ENCODE measurements around the gene FAM217A. TPM values are rescaled to one million over a fixed set of nuclear protein-coding genes. Genes with fewer than 3 reads are reported as not detected.

FAM217A gene
- total RNA-seq = not detected
- polyA plus RNA-seq = not detected

- no peak within 1 kb of the TSS for H3K27ac Mint-ChIP-seq
- ChIA-PET POLR2A (no interaction called here), CTCF (no interaction called here)
- peaks cover 0 to 7% (median 2%) of the 10 kb centered on the region in 3 donors for H3K36me3 Mint-ChIP-seq
- Histone ChIP-seq H3K9me3 (ENCODE audit: low read length) (no peaks in the 10 kb centered on the region), H3K4me1 (ENCODE audit: insufficient read depth, low read length) (no peaks in the 10 kb centered on the region), H3K27me3 (ENCODE audit: insufficient read depth, low read length, poor library complexity, severe bottlenecking) (no peaks in the 10 kb centered on the region), H3K4me3 (ENCODE audit: low read length) (no peak within 1 kb of the TSS), H3K27ac (ENCODE audit: low read depth, low read length) (no peak within 1 kb of the TSS), H3K36me3 (ENCODE audit: insufficient read depth, low read length) (no peaks in the 10 kb centered on the region)
- no peak within 1 kb of the TSS for H3K4me3 Mint-ChIP-seq
- H3K4me1 Mint-ChIP-seq = no peaks in the 10 kb centered on the region
- no peak for DNase-seq
- no peaks in the 10 kb centered on the region for H3K9me3 Mint-ChIP-seq
- H3K27me3 Mint-ChIP-seq = peaks cover 18 to 34% of the 10 kb centered on the region in 2 donors
These were observed at the start of gene FAM217A for GRCh38 chr6:4078691-4079471. TSS of gene FAM217A (minus strand) at chr6:4079137. CDS start at chr6:4077414, 1,723 bp downstream.

DNA sequence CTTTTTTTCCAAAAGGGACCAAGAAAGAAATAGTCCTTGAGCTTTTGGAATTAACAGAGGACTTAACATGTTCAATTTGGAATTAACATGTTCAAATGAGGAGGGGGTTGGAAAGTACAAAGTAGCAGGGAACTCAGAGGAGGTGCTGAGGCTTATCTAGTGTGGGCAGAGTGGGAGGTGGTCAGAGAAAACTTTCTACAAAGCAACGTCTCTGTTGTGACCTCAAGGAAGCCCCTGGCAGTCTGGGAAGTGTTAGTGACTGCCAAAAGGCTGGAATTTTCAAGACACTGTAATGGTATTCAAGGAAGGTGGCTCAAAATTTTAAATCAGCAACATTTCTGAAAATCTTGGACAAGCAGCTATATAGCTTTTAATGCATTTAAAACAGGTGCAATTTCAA, 49.1 kb upstream of the FAM217A start:
- Histone ChIP-seq H3K4me3 (ENCODE audit: low read length) (no peak overlapping the region), H3K9me3 (ENCODE audit: low read length) (no peaks in the 10 kb centered on the region), H3K36me3 (ENCODE audit: insufficient read depth, low read length) (peaks cover 53% of the 10 kb centered on the region), H3K27ac (ENCODE audit: low read depth, low read length) (no peak overlapping the region), H3K27me3 (ENCODE audit: insufficient read depth, low read length, poor library complexity, severe bottlenecking) (no peaks in the 10 kb centered on the region), H3K4me1 (ENCODE audit: insufficient read depth, low read length) (no peaks in the 10 kb centered on the region)
- Mint-ChIP-seq H3K27me3 (peaks cover 0 to 1% of the 10 kb centered on the region in 2 donors), H3K27ac (no peak overlapping the region), H3K4me3 (no peak overlapping the region), H3K9me3 (peaks cover 0 to 2% (median 0%) of the 10 kb centered on the region in 5 donors), H3K4me1 (peaks cover 9 to 14% (median 14%) of the 10 kb centered on the region in 3 donors), H3K36me3 (peaks cover 25 to 88% (median 28%) of the 10 kb centered on the region in 3 donors)
- CTCF ChIA-PET = interaction anchor here (1.2 to 3.2 kb wide), 2 partner anchors 27 to 107 kb away, joined by 4 to 11 read pairs; a partner anchor contains a TSS
- DNase-seq = no peak
- POLR2A ChIA-PET = no interaction called here

GRCh38 chr6:4125933-4126864, 47.3 kb upstream of the FAM217A start:
- H3K4me3 ChIP-seq (ENCODE audit: low read length) = no peak overlapping the region
- Mint-ChIP-seq H3K4me3 (no peak overlapping the region), H3K36me3 (peaks cover 19 to 87% (median 28%) of the 10 kb centered on the region in 3 donors), H3K4me1 (peaks cover 0 to 5% (median 0%) of the 10 kb centered on the region in 3 donors), H3K27ac (peak overlapping the region in 2 of 8 donors; percentile 24 to 35), H3K9me3 (peaks cover 0 to 3% (median 0%) of the 10 kb centered on the region in 5 donors), H3K27me3 (peaks cover 0 to 1% of the 10 kb centered on the region in 2 donors)
- H3K36me3 ChIP-seq (ENCODE audit: insufficient read depth, low read length) = peaks cover 45% of the 10 kb centered on the region
- no peaks in the 10 kb centered on the region for H3K27me3 ChIP-seq (ENCODE audit: insufficient read depth, low read length, poor library complexity, severe bottlenecking)
- POLR2A ChIA-PET = no interaction called here
- no peak overlapping the region for H3K27ac ChIP-seq (ENCODE audit: low read depth, low read length)
- no peak for DNase-seq
- no peaks in the 10 kb centered on the region for H3K9me3 ChIP-seq (ENCODE audit: low read length)
- H3K4me1 ChIP-seq (ENCODE audit: insufficient read depth, low read length) = no peaks in the 10 kb centered on the region
- CTCF ChIA-PET = interaction anchor here (3.2 kb wide), 1 partner anchor 29 kb away, joined by 11 read pairs; no protein-coding TSS in a partner anchor

DNA sequence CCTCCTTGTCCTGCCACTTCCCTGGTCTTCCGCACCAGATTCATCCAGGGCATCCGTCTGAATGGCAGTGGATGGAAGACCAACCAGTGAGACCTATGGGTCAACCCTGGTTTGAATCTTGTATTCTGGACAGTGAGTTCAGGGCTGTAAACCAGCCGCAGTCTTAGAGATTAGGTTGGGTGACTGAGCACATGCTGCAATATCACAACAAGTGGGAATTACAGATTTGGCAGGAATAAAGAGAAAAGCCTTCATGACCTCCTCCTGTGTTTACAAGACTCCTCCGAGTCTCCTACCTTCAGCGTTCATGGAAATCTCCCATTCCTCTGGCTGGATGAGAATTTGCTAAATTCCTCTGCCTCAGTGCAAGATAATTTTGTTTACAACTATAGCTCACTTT, 46.6 kb upstream of the FAM217A start:
- Histone ChIP-seq H3K27ac (ENCODE audit: low read depth, low read length) (no peak overlapping the region), H3K4me3 (ENCODE audit: low read length) (no peak overlapping the region), H3K4me1 (ENCODE audit: insufficient read depth, low read length) (no peaks in the 10 kb centered on the region), H3K9me3 (ENCODE audit: low read length) (no peaks in the 10 kb centered on the region), H3K36me3 (ENCODE audit: insufficient read depth, low read length) (peaks cover 38% of the 10 kb centered on the region), H3K27me3 (ENCODE audit: insufficient read depth, low read length, poor library complexity, severe bottlenecking) (no peaks in the 10 kb centered on the region)
- no peak for DNase-seq
- Mint-ChIP-seq H3K4me1 (peaks cover 0 to 5% (median 0%) of the 10 kb centered on the region in 3 donors), H3K36me3 (peaks cover 22 to 86% (median 30%) of the 10 kb centered on the region in 3 donors), H3K4me3 (no peak overlapping the region), H3K27ac (no peak overlapping the region), H3K9me3 (peaks cover 0 to 5% (median 0%) of the 10 kb centered on the region in 5 donors), H3K27me3 (peaks cover 0 to 1% of the 10 kb centered on the region in 2 donors)
- POLR2A ChIA-PET = no interaction called here
- CTCF ChIA-PET = interaction anchor here (3.2 kb wide), 1 partner anchor 29 kb away, joined by 11 read pairs; no protein-coding TSS in a partner anchor

GRCh38 chr6:4124351-4124750, 45.4 kb upstream of the FAM217A start:
- Mint-ChIP-seq H3K9me3 (peaks cover 0 to 5% (median 0%) of the 10 kb centered on the region in 5 donors), H3K4me3 (no peak overlapping the region), H3K27ac (no peak overlapping the region), H3K36me3 (peaks cover 22 to 83% (median 27%) of the 10 kb centered on the region in 3 donors), H3K4me1 (no peaks in the 10 kb centered on the region), H3K27me3 (peaks cover 0 to 1% of the 10 kb centered on the region in 2 donors)
- Histone ChIP-seq H3K27ac (ENCODE audit: low read depth, low read length) (no peak overlapping the region), H3K4me3 (ENCODE audit: low read length) (no peak overlapping the region), H3K4me1 (ENCODE audit: insufficient read depth, low read length) (no peaks in the 10 kb centered on the region), H3K27me3 (ENCODE audit: insufficient read depth, low read length, poor library complexity, severe bottlenecking) (no peaks in the 10 kb centered on the region), H3K36me3 (ENCODE audit: insufficient read depth, low read length) (peaks cover 31% of the 10 kb centered on the region), H3K9me3 (ENCODE audit: low read length) (no peaks in the 10 kb centered on the region)
- no peak for DNase-seq
- CTCF ChIA-PET = interaction anchor here (1.1 kb wide), 1 partner anchor 11 kb away, joined by 3 read pairs; the partner anchor contains the start of gene ECI2
- POLR2A ChIA-PET = no interaction called here

- H3K27me3 Mint-ChIP-seq = peaks cover 0 to 5% of the 10 kb centered on the region in 2 donors
- DNase-seq = no peak
- no peaks in the 10 kb centered on the region for H3K27me3 ChIP-seq (ENCODE audit: insufficient read depth, low read length, poor library complexity, severe bottlenecking)
- H3K27ac ChIP-seq (ENCODE audit: low read depth, low read length) = no peak overlapping the region
- peak overlapping the region in 1 of 8 donors; percentile 56 for H3K27ac Mint-ChIP-seq
- H3K4me1 ChIP-seq (ENCODE audit: insufficient read depth, low read length) = no peaks in the 10 kb centered on the region
- peaks cover 27% of the 10 kb centered on the region for H3K36me3 ChIP-seq (ENCODE audit: insufficient read depth, low read length)
- no peak overlapping the region for H3K4me3 Mint-ChIP-seq
- ChIA-PET CTCF (no interaction called here), POLR2A (no interaction called here)
- H3K36me3 Mint-ChIP-seq = peaks cover 34 to 62% (median 51%) of the 10 kb centered on the region in 3 donors
- H3K4me3 ChIP-seq (ENCODE audit: low read length) = no peak overlapping the region
- no peaks in the 10 kb centered on the region for H3K9me3 ChIP-seq (ENCODE audit: low read length)
- no peaks in the 10 kb centered on the region for H3K4me1 Mint-ChIP-seq
- peaks cover 15 to 25% (median 20%) of the 10 kb centered on the region in 5 donors for H3K9me3 Mint-ChIP-seq
These were observed 36.8 kb upstream of the FAM217A start for GRCh38 chr6:4115741-4116140.

GRCh38 chr6:4114123-4114522, 35.2 kb upstream of the FAM217A start:
- Mint-ChIP-seq H3K9me3 (peaks cover 15 to 25% (median 20%) of the 10 kb centered on the region in 5 donors), H3K4me3 (no peak overlapping the region), H3K27ac (no peak overlapping the region), H3K27me3 (peaks cover 0 to 5% of the 10 kb centered on the region in 2 donors), H3K36me3 (peaks cover 29 to 49% (median 46%) of the 10 kb centered on the region in 3 donors), H3K4me1 (no peaks in the 10 kb centered on the region)
- peaks cover 22% of the 10 kb centered on the region for H3K36me3 ChIP-seq (ENCODE audit: insufficient read depth, low read length)
- POLR2A ChIA-PET = no interaction called here
- H3K27ac ChIP-seq (ENCODE audit: low read depth, low read length) = no peak overlapping the region
- H3K4me3 ChIP-seq (ENCODE audit: low read length) = no peak overlapping the region
- DNase-seq = no peak
- no peaks in the 10 kb centered on the region for H3K9me3 ChIP-seq (ENCODE audit: low read length)
- no peaks in the 10 kb centered on the region for H3K4me1 ChIP-seq (ENCODE audit: insufficient read depth, low read length)
- CTCF ChIA-PET = no interaction called here
- H3K27me3 ChIP-seq (ENCODE audit: insufficient read depth, low read length, poor library complexity, severe bottlenecking) = no peaks in the 10 kb centered on the region

Measured in CD8-positive, alpha-beta memory T cell (primary cell).